ENCODE data around the gene PIP4K2C. TPM values are rescaled to one million over a fixed set of nuclear protein-coding genes. Genes with fewer than 3 reads are reported as not detected.
A peak's percentile ranks its signal among the peaks of the same experiment; 100 is the strongest.

PIP4K2C gene
- total RNA-seq, 4 donors from 2014 or later: 22.7 to 30.7 (median 29.0) TPM

DNA sequence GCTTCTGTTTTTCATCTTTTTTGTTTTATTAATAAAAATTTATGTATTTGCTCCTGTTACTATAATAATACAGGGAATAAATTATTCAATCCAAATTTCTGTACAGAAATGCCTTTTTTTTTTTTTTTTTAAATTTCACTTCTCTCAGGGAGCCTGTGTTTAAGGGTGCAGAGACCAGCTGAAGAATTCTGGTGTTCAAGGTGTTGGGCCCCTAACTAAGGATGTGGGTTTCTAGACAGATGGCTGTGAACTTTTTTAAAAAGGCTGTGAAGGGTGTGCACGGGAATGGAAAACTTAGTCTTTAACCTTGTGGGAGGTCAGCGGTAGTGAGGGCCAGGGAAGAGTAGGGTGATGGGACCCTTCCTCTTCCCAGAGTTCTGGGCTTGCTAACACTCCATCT, 12.3 kb downstream of the PIP4K2C start:
- no peak for DNase-seq (ENCODE audit: extremely low spot score)
- Histone ChIP-seq H3K4me1 (peaks cover 18 to 50% (median 36%) of the 10 kb centered on the region in 4 donors), H3K36me3 (peaks cover 26 to 69% (median 50%) of the 10 kb centered on the region in 4 donors), H3K27ac (replicated peaks in 1 of 4) (peak overlapping the region; percentile 96 to 99 (median 97)), H3K4me3 (peak overlapping the region in 1 of 4 donors; percentile 82), H3K27me3 (no peaks in the 10 kb centered on the region), H3K9me3 (no peaks in the 10 kb centered on the region)
- 50% methylated on average over 2 of the region's 2 CpGs for WGBS
- intact Hi-C loops (cut with DNase I): no loop called here
- TF ChIP-seq POLR2A (IDR thresholded peaks at IDR 0.05; ENCODE audit: low read depth): no peak
- no peak for TF ChIP-seq POLR2AphosphoS5 (IDR thresholded peaks at IDR 0.05)
- TF ChIP-seq EP300 (IDR thresholded peaks at IDR 0.05): no peak
- TF ChIP-seq, protein P1, sequence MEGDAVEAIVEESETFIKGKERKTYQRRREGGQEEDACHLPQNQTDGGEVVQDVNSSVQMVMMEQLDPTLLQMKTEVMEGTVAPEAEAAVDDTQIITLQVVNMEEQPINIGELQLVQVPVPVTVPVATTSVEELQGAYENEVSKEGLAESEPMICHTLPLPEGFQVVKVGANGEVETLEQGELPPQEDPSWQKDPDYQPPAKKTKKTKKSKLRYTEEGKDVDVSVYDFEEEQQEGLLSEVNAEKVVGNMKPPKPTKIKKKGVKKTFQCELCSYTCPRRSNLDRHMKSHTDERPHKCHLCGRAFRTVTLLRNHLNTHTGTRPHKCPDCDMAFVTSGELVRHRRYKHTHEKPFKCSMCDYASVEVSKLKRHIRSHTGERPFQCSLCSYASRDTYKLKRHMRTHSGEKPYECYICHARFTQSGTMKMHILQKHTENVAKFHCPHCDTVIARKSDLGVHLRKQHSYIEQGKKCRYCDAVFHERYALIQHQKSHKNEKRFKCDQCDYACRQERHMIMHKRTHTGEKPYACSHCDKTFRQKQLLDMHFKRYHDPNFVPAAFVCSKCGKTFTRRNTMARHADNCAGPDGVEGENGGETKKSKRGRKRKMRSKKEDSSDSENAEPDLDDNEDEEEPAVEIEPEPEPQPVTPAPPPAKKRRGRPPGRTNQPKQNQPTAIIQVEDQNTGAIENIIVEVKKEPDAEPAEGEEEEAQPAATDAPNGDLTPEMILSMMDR (IDR thresholded peaks at IDR 0.05): no peak

DNA sequence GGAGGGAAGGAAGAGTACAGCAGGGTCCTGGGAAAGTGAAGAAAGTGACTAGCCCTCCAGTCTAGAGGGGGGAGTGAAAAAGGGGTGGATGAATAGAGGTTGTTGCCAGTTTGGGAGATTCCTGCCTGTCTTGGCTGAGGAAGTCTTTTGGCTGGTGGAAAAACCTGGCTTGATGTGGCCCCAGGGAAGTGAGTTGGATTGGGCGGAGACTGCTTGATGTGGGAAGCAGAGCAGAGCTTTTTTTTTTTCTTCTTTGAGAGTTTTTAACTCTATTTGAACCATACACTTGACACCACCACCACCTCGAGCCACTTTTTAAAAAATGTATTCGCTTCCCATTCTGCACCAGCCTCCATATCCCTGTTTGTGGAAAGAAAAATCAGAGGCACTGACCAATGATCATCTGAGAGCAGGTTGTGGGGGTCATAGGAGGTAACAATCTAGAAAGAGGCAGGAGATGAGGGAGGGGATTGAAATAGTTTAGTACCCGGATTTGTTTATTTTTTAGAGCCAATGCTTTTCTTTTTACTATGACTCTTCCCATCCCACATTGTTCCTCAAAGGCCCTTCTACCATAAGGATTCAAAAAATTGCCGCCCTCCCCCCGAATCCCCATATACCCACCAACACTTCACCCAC, 12.9 kb downstream of the PIP4K2C start:
- intact Hi-C loops (cut with DNase I): no loop called here
- WGBS: 21% methylated on average over 6 of the region's 6 CpGs

DNA sequence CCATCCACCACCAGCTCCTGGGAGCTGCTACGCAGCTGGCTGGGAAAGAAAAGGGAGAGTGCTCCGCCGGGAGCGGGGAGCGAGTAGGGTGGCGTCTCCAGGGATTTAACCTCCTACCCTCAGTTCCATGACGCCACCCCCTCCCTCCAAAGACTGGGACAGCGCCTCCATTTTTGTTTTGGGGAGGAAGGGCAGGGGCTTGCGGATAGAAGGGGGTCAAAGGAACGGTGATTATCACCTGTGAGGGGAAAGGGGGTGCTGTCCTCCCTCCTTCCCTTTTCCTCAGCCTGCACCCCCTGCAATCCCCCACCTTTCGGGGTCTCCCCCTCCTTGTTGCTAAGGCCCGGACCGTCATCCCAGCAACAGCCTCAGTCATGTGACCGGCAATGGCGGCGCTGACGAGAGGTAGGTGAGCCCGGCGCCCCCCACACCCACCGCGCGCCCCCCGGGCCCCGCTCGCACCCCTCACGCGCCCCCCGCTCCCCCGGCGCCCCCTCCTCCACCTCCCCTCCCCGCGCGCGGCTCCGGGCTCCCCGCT, 13.5 kb downstream of the PIP4K2C start, which contains the start of gene DTX3:
Gene DTX3 (plus strand): TSS at position 371 of the 538 bp plus-strand sequence. CDS start 1,694 bp downstream, outside the sequence.
- no peaks in the 10 kb centered on the region for H3K27me3 ChIP-seq
- H3K27ac ChIP-seq (replicated peaks in 1 of 4): peak within 1 kb of the TSS; percentile 96 to 99 (median 97)
- H3K36me3 ChIP-seq: peaks cover 17 to 67% (median 43%) of the 10 kb centered on the region in 4 donors
- TF ChIP-seq, protein P1 (IDR thresholded peaks at IDR 0.05): no peak
- TF ChIP-seq POLR2AphosphoS5 (IDR thresholded peaks at IDR 0.05): peak in 1 of 2 donors; percentile 11
- intact Hi-C loops (cut with DNase I): no loop called here
- no peaks in the 10 kb centered on the region for H3K9me3 ChIP-seq
- peak within 1 kb of the TSS; percentile 70 to 84 (median 82) for H3K4me3 ChIP-seq
- WGBS: under 1% methylated on average over 17 of the region's 36 CpGs
- peaks cover 21 to 62% (median 48%) of the 10 kb centered on the region in 4 donors for H3K4me1 ChIP-seq
- DNase-seq (ENCODE audit: extremely low spot score): no peak

More for the DNA sequence above, 12.9 kb downstream of the PIP4K2C start:
- Histone ChIP-seq H3K36me3 (peaks cover 22 to 69% (median 48%) of the 10 kb centered on the region in 4 donors), H3K9me3 (no peaks in the 10 kb centered on the region), H3K4me1 (peaks cover 18 to 56% (median 42%) of the 10 kb centered on the region in 4 donors), H3K4me3 (peak overlapping the region; percentile 70 to 84 (median 82)), H3K27me3 (no peaks in the 10 kb centered on the region), H3K27ac (replicated peaks in 1 of 4) (peak overlapping the region; percentile 96 to 99 (median 97))
- DNase-seq (ENCODE audit: extremely low spot score): no peak
- TF ChIP-seq POLR2A (IDR thresholded peaks at IDR 0.05; ENCODE audit: low read depth) (no peak), POLR2AphosphoS5 (IDR thresholded peaks at IDR 0.05) (peak; percentile 63 to 70), EP300 (IDR thresholded peaks at IDR 0.05) (no peak)
- TF ChIP-seq, protein P1 (IDR thresholded peaks at IDR 0.05): no peak

DNA sequence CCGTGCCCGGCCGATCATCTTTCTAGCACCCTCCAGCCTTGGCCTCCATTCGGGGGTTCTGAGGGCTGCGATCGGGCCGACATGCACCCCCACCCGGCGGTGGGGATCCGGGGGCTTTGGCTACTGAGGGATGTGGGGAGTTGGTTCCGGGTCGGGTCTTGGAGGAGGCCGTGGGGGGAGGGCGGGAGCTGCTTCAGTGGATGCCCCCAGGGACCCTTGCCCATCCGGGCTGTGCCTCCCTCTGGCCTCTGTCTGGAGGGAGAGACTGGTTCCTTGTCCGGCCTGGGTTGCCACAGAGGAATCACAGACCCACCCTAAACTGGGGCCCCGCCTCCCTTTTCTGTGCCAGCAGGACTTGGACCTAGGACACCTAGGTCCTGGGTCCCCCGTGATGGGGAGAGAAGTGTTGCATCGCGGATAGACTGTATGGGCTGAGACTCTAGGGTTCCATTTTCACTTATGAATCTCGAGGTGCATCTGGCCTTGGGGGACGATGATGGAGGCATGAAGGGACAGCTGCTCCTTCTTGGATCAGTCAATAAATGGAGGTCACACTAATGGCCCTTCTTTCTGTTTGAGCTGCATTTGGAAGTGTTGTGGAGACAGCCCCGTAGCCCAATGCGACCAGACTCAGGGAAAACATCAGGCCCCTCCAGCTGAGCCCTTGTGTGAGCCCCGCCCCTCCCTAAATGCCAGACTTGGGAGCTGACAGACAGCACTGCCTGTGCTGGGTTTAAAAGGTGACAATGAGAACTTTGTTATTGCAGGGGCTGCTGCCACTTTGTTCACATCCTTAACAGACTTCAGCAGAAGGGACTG, 14.2 kb downstream of the PIP4K2C start:
- 11% methylated on average over 7 of the region's 25 CpGs for WGBS
- Histone ChIP-seq H3K4me3 (peak overlapping the region; percentile 70 to 84 (median 82)), H3K27me3 (no peaks in the 10 kb centered on the region), H3K36me3 (peaks cover 10 to 61% (median 39%) of the 10 kb centered on the region in 4 donors), H3K27ac (replicated peaks in 1 of 4) (peak overlapping the region; percentile 96 to 99 (median 97)), H3K9me3 (no peaks in the 10 kb centered on the region), H3K4me1 (peaks cover 28 to 69% (median 54%) of the 10 kb centered on the region in 4 donors)
- TF ChIP-seq POLR2AphosphoS5 (IDR thresholded peaks at IDR 0.05) (peak in 1 of 2 donors; percentile 51), EP300 (IDR thresholded peaks at IDR 0.05) (no peak)
- no peak for DNase-seq (ENCODE audit: extremely low spot score)
- intact Hi-C loops (cut with DNase I): no loop called here

Data from esophagus muscularis mucosa (tissue), 4 donors.